Measurements from ENCODE around the gene PTPRJ. TPM values are rescaled to one million over a fixed set of nuclear protein-coding genes. Genes with fewer than 3 reads are reported as not detected.

The PTPRJ gene
- total and polyA plus RNA-seq, 2 experiments from 2014 or later, result 9.3 to 16.4 TPM

DNA sequence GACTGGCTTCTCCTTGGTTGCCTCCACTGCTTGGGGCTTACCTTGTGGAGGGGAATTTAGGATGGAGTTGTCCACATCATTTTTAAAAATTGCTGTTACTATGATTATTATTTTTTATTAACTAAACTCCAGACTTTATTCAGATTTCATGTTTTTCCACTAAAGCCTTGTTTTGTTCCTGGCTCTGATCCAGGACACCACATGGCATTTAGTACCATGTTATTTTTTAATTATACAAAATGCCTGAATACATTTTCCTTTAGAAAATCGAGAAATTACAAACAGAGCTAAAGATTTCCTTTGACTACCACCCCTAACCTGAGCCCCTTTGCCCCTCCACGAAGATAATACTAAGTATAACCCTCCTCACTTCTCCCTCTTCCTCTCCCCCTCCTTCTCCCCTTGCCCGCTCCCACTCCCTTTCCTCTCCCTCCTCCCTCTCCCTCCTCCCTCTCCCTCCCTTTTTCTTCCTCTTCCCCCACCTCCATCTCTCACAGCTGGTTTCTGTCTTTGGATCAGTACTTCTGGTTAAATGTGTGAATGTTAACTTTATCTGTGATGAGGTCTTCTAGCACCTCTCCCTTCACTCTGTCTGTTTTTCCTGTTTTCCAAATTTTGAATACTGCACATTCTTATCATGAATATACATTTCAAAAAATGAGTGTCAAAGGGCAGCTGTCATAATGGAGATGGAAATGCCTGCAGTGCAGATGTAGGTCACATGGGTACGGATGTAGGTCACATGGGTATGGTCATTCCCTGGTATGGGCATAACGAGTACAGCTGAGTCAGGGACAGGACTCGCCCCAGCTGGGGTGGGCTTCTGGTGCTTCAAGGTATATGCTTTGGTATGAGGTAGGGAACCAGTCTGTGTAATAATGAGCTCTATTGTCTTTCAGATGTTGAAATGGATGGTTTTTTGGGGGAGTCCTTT lies 181.9 kb downstream of the PTPRJ start:
- no peaks in the 10 kb centered on the region for H3K79me2 ChIP-seq
- TF ChIP-seq EZH2phosphoT487 (IDR thresholded peaks at IDR 0.05; ENCODE audit: low read depth, severe bottlenecking, unreplicated experiment) (no peak), EZH2 (IDR thresholded peaks at IDR 0.05; ENCODE audit: borderline replicate concordance) (no peak)
- TF ChIP-seq, protein P1, sequence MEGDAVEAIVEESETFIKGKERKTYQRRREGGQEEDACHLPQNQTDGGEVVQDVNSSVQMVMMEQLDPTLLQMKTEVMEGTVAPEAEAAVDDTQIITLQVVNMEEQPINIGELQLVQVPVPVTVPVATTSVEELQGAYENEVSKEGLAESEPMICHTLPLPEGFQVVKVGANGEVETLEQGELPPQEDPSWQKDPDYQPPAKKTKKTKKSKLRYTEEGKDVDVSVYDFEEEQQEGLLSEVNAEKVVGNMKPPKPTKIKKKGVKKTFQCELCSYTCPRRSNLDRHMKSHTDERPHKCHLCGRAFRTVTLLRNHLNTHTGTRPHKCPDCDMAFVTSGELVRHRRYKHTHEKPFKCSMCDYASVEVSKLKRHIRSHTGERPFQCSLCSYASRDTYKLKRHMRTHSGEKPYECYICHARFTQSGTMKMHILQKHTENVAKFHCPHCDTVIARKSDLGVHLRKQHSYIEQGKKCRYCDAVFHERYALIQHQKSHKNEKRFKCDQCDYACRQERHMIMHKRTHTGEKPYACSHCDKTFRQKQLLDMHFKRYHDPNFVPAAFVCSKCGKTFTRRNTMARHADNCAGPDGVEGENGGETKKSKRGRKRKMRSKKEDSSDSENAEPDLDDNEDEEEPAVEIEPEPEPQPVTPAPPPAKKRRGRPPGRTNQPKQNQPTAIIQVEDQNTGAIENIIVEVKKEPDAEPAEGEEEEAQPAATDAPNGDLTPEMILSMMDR (IDR thresholded peaks at IDR 0.05; ENCODE audit: poor library complexity), result no peak
- 75% methylated on average over 5 of the region's 6 CpGs for WGBS (ENCODE audit: low lambda C conversion rate, missing lambda C conversion rate)

DNA sequence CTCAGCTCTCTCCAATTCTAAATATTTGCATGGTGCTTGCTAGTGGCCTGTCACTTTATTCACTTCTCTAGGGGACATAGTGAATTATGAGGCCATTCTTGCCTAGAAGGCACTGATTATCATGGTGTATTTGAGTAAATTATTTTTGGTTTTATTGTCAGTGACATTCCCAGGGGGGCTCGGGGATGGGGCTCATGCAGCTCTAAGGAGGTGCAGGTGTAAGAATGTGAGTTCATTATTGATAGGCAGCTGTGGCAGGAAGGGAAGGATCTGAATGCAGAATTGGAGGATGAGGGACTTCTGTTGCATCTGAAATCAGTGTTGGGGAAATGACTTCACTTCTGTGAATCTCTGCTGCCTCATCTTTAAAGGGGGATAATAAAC lies 182.5 kb downstream of the PTPRJ start:
- Histone ChIP-seq H3K4me3 (no peak overlapping the region), H3K4me2 (no peak overlapping the region), H3K9me2 (replicated peaks; ENCODE audit: insufficient read depth) (no peaks in the 10 kb centered on the region), H2AFZ (no peak overlapping the region), H3K27ac (no peak overlapping the region), H4K20me1 (ENCODE audit: insufficient read depth, poor library complexity, severe bottlenecking) (no peaks in the 10 kb centered on the region), H3K27me3 (no peaks in the 10 kb centered on the region), H3K79me2 (no peaks in the 10 kb centered on the region), H3K4me1 (ENCODE audit: insufficient read depth) (no peaks in the 10 kb centered on the region), H3K9me3 (ENCODE audit: low read depth) (no peaks in the 10 kb centered on the region), H3K36me3 (replicated peaks; ENCODE audit: insufficient read depth, low read depth) (no peaks in the 10 kb centered on the region)
- TF ChIP-seq EZH2 (IDR thresholded peaks at IDR 0.05; ENCODE audit: borderline replicate concordance) (no peak), EZH2phosphoT487 (IDR thresholded peaks at IDR 0.05; ENCODE audit: low read depth, severe bottlenecking, unreplicated experiment) (no peak)
- TF ChIP-seq, protein P1 (IDR thresholded peaks at IDR 0.05; ENCODE audit: poor library complexity), result no peak
- DNase-seq (ENCODE audit: low spot score), result no peak
- WGBS (ENCODE audit: low lambda C conversion rate, missing lambda C conversion rate), result 100% methylated on average over 1 of the region's 1 CpG

More for the DNA sequence above, 181.9 kb downstream of the PTPRJ start:
- Histone ChIP-seq H3K36me3 (replicated peaks; ENCODE audit: insufficient read depth, low read depth) (no peaks in the 10 kb centered on the region), H2AFZ (no peak overlapping the region), H3K4me2 (no peak overlapping the region), H3K27me3 (no peaks in the 10 kb centered on the region), H4K20me1 (ENCODE audit: insufficient read depth, poor library complexity, severe bottlenecking) (no peaks in the 10 kb centered on the region), H3K4me1 (ENCODE audit: insufficient read depth) (no peaks in the 10 kb centered on the region), H3K4me3 (no peak overlapping the region), H3K9me3 (ENCODE audit: low read depth) (no peaks in the 10 kb centered on the region), H3K9me2 (replicated peaks; ENCODE audit: insufficient read depth) (no peaks in the 10 kb centered on the region), H3K27ac (no peak overlapping the region)
- DNase-seq (ENCODE audit: low spot score), result no peak

DNA sequence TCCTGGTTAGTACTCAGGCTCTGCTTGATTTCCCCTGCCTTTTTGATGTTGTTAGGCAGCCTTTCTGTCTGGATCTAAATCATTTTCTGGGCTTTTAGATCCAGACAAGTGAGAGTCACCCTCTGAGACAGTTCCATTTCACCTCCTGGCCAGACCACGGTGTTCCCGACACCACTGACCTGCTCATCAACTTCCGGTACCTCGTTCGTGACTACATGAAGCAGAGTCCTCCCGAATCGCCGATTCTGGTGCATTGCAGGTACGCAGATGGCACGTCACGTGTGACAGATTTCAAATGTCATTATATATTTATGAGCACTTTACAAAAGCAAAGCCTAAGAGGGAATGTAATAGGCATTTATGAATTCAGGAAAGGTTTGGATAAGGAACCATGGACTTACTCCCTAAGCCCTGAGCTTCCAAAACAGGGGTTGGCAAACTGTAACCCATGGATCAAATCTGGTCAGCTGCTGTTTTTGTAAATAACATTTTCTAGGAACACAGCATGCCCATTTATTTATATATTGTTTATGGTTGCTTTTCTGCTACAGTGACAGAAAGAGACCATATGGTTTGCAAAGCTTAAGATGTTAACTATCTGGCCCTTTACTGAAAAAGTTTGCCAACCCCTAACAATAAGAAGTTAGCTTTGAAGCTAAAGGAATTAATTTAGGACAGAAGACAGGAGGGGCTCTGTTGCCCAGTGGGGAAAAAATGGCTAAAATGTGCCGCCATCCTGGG lies 183.2 kb downstream of the PTPRJ start:
- no peak for DNase-seq (ENCODE audit: low spot score)
- TF ChIP-seq EZH2 (IDR thresholded peaks at IDR 0.05; ENCODE audit: borderline replicate concordance) (no peak), EZH2phosphoT487 (IDR thresholded peaks at IDR 0.05; ENCODE audit: low read depth, severe bottlenecking, unreplicated experiment) (no peak)
- TF ChIP-seq, protein P1 (IDR thresholded peaks at IDR 0.05; ENCODE audit: poor library complexity), result no peak
- 96% methylated on average over 12 of the region's 12 CpGs for WGBS (ENCODE audit: low lambda C conversion rate, missing lambda C conversion rate)
- Histone ChIP-seq H2AFZ (no peak overlapping the region), H3K4me1 (ENCODE audit: insufficient read depth) (no peaks in the 10 kb centered on the region), H3K4me3 (no peak overlapping the region), H3K27me3 (no peaks in the 10 kb centered on the region), H3K9me3 (ENCODE audit: low read depth) (no peaks in the 10 kb centered on the region), H4K20me1 (ENCODE audit: insufficient read depth, poor library complexity, severe bottlenecking) (no peaks in the 10 kb centered on the region), H3K9me2 (replicated peaks; ENCODE audit: insufficient read depth) (no peaks in the 10 kb centered on the region), H3K79me2 (no peaks in the 10 kb centered on the region), H3K27ac (peak overlapping the region; percentile 85), H3K36me3 (replicated peaks; ENCODE audit: insufficient read depth, low read depth) (no peaks in the 10 kb centered on the region), H3K4me2 (no peak overlapping the region)

All from hepatocyte (in vitro differentiated cells).